ENCODE measurements around the gene MFSD1.

The MFSD1 gene

DNA sequence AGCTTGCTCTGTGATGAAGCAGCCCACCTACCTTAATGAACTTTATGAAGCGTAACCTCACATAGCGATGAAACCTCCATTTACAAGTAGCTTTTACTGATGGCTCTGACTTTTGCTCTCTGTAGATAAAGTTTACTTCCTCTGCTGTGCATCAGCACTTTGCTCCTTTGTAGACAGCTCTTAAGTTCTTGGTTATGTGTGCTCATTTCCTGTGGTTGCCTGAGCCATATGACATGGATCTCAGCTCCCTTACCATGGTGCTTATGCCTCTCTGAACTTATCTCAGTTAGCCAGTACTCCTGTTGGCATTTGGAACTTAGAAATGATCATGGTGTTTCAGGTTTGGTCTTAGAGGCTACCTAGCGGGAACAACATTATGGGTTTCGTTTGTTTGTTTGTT, 7.8 kb downstream of the MFSD1 start:
- no peak for DNase-seq (ENCODE audit: low read depth, low spot score)

DNA sequence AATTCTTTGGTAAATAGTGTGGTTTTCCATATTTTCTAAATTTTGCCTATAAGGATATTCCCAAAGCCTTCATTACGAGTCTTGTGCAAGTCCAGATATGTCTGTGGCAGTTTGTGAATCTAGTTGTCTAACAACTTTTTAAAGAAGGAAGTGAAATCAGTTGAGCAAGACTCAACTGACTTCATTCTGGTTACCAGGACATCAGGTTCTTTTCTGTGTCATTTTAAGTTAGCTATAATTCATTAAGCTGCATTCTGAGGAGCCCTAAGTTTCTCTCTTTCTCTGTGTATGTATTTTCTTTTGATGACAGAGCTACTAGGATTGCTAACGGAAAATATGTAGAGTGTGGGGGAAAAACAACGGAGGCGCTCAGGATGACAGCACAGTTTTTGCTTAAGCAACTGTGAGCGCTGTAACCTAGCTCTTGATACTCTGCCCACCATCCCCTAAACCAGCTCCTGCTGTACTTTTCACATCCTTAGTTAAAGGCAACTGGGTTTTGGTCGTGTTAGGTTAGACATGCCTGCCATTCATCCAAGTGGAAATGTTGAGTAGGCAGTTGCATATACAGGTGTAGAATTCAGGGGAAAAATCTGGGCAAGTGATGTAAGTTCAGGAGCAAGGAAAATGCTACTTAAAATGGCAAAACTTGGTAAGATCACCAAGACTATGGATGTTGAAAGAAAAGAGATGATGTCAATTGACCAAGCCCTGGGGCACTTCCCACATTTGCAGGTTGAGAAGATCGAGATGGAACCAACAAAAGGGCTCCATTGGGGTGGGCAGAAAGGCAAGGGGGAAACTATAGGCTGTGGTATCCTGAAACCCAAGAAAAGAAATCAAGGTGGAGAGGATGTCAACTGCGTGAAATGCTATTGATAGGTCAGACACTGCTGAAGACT, 9.2 kb downstream of the MFSD1 start:
- no peak for DNase-seq (ENCODE audit: low read depth, low spot score)

DNA sequence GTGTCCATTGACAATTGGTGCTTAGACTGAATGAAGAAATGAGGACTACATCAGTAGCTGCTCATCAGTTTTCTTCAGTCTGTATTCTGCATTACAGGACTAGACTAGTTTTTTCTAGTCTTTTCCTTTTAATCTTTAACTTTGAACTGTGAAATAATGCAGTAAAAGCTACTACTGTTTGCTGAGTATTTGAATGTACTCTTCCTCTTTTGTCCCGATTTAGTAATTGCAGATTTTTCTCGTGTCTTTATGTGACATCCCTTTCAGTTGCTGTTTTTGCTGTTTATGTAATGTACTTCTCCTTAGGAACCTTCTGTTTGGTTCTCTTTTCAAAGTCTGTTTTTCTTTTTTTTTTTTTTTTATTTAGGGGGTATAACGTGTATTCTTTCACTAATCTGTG, 17.4 kb downstream of the MFSD1 start:
- DNase-seq (ENCODE audit: low read depth, low spot score): no peak

DNA sequence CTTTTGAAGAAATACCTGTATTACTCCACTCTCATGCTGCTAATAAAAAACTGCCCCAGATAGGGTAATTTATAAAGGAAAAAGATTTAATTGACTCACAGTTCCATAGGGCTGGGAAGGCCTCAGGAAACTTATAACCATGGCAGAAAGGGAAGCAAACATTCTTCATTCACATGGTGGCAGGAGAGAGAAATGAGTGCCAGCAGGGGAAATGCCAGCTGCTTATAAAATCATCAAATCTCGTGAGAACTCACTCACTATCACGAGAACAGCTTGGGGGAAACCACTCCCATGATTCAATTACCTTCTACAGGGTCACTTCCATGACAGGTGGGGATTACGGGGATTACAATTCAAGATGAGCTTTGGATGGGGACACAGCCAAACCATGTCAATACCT, 18.7 kb downstream of the MFSD1 start:
- no peak for DNase-seq (ENCODE audit: low read depth, low spot score)

DNA sequence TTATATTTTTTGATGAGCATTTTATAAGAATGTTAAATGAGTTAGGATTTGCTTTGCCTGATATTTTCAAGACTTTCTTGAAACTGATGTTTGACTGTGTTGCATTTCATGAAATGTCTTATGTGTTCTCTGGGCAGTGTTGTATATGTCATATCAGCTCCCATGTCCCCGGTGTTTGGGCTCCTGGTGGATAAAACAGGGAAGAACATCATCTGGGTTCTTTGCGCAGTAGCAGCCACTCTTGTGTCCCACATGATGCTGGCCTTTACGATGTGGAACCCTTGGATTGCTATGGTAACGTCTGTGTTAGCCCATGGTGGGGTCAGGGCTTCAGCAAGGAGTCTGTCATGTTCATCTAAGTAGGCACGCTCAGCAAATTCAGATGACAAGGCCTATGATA, 20.0 kb downstream of the MFSD1 start:
- DNase-seq (ENCODE audit: low read depth, low spot score): no peak

DNA sequence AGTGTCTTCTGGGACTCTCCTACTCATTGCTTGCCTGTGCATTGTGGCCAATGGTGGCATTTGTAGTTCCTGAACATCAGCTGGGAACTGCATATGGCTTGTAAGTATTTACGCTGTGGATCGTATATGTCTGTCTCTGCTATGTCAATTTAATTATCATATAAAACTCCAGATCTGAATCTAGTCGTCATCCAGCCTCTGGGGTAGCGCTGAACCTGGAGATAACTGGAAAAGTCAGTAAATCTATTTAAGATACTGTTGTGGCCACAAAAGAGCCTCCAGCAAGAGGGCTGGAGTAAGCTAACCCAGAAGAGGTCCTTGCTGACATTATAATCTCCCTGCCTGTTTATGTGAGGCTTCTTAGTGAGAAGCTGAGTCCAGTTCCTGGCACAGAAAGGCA, 21.6 kb downstream of the MFSD1 start:
- no peak for DNase-seq (ENCODE audit: low read depth, low spot score)

DNA sequence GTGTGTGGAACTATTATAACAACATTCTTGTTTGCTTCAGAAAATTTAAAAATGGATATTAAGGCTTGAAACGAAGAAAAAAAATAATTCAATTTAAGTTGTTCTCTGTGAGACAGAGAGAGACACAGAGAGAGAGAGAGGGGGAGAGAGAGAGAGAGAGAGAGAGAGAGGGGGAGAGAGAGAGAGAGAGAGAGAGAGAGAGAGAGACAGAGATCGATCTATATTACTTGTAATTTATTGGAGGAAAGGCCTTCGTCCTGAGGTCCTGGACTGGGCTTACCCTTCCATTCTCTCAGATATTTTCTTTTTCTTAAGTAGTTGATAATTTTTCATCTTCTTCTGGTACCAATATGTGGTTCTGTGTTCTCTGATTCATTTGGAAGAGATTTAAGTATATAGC, 25.9 kb downstream of the MFSD1 start:
- DNase-seq (ENCODE audit: low read depth, low spot score): no peak

DNA sequence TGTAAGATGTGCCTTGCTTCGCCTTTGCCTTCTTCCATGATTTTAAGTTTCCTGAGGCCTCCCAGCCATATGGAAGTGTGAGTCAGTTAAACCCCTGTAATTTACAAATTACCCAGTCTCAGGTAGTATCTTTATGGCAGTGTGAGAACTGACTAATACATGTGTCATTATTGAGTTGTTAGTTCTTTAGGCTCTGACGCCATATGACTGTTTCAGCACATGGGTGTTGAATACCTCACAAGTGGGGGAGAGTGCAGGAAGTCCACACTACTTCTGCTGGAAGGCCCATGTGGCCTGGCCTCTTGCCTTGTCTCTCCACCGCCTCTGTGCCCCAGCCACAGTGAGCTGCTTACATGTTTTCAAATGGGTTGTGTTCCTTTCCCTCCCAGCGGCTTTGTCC, 28.5 kb downstream of the MFSD1 start:
- no peak for DNase-seq (ENCODE audit: low read depth, low spot score)

DNA sequence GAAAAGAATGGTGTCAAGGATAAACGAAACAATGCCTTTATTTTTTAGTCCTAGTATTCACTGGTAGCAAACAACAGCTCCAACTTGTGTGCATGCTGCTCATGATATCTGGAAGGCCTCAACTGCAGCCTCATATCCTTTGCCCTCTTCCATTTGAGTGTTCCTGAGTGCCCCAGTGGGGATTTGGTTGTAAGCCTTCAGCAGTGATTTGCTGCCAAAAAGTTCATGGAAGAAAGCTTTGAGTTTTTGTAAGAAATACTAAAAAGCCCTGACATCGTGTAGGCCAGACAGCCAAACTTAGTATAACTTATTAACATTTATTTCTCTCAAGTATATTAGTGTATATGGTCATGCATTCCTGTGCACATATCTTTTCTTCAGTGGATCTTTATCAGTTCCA, 30.0 kb downstream of the MFSD1 start:
- DNase-seq (ENCODE audit: low read depth, low spot score): no peak

DNA sequence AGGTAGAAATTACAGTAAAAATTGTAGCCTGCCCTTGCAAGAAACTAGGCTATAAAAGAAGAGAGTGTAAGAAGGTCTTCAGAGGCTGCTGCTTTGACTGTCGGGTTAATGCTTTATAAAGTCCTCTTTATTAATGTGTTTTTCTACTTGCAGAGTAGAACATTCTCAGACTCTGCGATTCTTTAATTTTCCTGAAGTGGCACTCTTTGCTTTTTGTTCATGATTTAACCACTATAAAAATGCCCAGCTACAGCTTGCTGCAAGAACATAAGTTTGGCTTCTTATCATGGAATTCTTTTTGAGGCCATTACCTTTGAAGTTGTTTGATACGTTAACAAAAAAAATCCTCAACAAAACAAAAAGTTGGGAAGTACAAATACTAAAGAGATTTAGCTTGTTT, 33.8 kb downstream of the MFSD1 start:
- no peak for DNase-seq (ENCODE audit: low read depth, low spot score)

DNA sequence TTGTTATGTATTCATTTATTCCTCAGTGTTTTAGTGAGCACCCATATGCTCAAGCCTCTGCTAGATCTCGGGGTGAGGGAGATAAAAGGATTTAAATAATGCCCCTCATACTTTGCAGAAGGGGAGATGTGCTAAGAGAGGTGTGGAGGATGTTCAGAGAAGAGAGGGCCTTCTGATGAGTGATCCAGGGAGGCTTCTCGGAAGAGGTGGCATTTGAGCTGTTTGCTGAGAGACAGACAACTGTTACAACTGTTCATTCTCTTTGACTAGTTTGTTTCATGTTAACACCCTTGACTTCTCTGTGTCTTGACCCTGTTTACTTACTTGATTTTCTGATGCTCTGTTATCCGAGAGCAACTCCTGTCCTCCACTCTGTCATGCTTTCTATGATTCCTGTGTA, 34.5 kb downstream of the MFSD1 start:
- DNase-seq (ENCODE audit: low read depth, low spot score): no peak

DNA sequence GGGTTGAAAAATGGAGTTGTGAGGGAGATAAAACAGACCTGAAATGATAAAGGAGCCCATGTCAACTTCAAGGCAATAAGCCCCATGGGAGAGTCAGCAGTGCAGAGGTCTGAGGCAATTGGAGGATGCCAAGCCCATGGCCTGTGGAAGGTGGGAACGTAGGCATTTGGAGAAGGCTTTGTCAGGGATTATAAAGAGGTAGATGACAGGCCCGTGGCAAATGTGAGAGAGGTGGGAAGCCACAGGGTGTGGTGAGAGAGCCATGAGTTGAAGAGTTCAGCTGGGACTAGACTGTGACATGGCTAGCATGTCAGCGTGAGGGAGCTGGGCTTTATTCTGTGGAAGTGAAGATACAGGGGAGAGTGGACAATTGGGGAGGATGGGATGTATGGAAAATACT, 35.4 kb downstream of the MFSD1 start:
- DNase-seq (ENCODE audit: low read depth, low spot score): no peak

DNA sequence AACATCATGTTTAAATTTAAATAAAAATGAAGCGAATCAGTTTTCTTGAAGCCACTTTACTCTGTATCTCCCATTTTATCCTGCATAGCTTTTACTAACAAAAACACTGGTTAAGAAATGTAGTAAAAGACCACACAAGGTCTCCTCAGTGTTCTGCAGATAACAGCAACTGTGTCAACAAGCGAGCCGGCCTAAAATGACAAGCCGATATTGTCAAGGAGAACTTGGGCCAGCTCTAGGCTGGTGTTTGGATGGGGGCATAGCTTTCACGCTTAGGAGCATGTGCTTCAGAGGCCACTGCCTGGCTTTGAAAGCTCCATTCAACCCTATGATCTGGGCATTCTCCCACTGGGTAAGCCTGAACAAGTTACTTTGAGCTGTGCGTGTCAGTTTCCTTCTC, 38.1 kb downstream of the MFSD1 start:
- DNase-seq (ENCODE audit: low read depth, low spot score): no peak

DNA sequence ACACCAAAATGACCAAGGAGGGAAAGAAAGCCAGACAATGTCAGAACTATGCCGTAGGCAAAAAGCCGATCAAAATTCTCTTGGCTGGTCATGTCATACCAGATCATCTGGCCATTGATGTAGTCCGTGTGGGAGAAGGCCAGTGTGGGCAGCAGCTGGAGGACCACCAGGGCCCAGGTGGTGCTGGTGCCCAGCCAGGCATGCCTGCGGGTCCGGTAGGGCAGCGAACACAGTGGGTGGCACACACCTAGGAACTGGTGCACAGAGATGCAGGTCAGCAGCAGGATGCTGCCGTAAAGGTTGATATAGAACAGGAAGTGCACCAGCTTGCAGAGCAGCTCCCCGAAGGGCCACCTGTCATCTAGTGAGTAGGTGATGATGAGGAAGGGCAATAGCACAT, 39.5 kb downstream of the MFSD1 start:
- DNase-seq (ENCODE audit: low read depth, low spot score): no peak

DNA sequence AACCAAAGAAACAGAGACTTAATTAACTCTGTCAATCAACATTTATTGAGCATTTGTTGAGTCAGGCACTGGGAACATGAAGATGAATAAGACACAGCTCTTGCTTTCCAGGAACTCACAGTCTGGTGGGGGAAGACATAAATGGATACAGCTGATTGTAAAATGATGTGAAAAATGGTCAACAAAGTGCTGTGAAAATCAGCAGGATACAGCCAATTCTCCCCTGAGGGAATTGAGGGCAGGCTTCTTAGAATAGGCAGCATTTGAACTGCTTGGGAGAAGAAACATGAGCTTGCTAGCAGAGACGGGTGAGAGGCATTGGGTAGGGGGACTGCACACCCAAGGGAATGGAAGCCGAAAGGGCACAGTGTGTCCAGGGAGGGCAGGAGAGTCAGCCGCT, 41.1 kb downstream of the MFSD1 start:
- DNase-seq (ENCODE audit: low read depth, low spot score): no peak

DNA sequence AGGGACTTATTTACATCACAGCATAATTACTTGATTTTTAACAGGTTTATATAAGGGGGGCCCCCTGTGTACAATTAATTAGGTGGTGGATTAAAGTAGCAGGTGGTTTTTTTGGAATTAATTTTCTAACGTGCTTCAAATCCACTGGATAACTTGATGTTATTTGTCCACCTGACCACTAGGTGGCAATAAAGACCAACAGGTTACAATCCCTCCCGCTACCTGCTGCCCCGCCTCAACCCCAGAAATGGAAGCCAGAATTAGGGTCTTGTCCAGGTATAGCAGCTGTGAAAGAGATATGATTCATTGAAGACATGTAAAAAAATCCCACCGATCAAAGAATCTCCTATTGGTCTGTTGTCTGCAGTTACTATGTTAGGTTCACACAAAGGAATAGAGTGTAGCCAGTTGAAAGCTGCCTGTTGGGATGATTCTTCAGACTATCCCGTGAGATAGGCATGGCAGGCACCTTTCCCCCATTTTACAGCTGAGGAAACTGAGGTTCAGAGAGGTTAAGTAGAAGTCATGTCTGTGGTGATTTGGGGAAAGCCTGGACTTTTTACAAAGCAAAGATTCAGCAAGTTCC, 44.0 kb downstream of the MFSD1 start:
- DNase-seq (ENCODE audit: low read depth, low spot score): no peak

DNA sequence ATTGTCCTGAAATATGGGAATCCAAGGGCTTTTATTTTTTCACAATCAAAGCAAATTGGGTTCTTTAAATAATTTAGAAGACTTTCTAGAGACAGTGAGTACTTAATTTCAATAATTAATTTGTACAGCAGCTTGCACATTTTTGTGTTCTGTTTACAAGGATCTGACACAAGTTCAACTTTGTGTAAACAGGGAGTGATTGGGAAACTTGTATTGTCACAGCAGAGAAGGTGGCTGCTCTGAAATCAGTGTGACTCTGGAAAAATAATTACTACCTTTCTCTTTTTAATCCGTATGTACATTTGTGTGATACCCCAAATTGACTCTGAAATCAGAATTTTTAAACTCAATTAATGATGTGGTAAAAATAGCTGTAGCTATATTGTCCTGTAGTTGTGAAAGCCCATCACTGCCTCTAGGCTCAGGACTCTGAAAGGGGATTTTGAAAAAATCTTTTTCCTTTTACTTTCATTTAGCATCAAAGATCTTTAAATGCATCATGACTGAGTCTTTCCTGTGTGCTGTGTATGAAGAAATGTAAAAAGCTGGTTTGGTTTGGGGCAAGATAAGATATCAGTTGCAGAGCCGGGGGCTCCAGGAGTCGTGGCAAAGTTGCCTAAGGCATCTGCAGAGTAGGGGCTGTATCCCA, 45.1 kb downstream of the MFSD1 start:
- DNase-seq (ENCODE audit: low read depth, low spot score): no peak

DNA sequence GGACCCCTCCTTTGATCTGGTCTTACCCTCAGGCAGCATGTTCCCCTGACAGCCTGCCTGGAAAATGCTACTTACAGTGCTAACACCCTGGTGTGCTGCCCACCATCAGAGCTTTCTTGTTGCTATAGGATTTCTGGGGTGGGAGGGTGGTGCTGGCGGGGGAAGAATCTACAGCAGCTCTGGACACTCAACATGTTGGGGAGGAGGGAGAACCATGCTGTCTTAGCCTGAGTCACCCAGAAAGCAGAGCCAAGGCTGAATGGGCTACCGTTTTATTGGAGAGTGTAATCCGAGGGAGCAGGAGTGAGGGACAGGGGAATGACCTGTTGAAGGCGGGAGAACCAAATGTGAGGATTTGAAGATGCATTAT, 45.6 kb downstream of the MFSD1 start:
- no peak for DNase-seq (ENCODE audit: low read depth, low spot score)

DNA sequence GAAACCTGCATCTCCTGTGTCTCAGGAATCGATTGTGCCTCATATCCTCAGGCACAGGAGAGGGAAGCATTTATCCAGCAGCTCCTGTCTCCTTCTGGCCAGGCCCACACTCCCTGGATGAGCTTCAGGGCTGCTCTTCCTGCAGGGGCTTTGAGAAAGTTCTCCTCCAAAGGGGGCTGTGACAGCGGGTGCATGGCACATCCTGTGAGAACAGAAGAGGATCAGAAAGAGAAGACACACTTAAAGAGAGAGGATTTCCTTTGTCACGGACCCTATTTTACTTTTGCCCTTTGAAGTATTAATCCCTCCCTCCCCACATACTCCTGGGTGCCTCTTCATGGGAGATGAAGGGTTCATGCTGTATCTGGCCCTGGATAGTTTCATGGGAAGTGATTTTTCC, 46.0 kb downstream of the MFSD1 start:
- no peak for DNase-seq (ENCODE audit: low read depth, low spot score)

DNA sequence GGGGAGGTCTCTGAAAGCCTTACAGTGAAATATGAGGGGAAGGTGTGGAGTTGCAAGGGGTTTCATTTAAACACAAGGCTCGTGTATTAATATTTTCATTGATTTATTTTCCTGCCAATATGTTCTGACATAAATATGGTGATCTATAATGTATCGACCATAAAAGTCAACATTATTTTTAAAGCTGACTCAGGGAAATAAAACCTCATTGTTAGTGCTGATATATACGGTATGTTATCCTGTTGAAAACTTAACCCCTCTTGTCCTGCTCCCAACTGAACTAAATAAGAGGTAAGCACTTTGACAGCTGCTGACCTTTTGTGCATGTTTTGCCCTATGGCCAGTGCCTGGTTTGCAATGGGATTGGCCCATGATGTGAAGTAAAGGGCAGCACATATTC, 47.9 kb downstream of the MFSD1 start:
- no peak for DNase-seq (ENCODE audit: low read depth, low spot score)

DNA sequence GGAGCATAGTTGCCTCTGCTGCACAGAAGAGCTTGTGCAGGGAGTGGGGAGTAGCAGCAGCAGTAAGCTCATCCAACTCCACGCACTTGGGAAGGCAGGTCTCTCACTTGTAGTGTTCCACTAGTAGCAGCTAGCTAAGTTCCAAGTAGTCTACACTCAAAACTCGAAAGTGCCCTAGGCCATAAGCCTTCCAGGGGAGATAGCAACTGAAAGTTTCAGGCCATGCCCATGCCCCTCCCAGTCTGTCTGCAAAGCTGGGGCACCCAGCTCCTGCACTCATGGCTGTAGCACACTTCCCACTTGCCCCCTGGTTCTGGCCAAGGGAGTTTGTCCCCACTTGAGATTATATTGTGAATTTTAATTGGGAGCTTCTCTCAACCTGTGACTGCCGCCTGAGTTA, 57.5 kb downstream of the MFSD1 start:
- no peak for DNase-seq (ENCODE audit: low read depth, low spot score)

DNA sequence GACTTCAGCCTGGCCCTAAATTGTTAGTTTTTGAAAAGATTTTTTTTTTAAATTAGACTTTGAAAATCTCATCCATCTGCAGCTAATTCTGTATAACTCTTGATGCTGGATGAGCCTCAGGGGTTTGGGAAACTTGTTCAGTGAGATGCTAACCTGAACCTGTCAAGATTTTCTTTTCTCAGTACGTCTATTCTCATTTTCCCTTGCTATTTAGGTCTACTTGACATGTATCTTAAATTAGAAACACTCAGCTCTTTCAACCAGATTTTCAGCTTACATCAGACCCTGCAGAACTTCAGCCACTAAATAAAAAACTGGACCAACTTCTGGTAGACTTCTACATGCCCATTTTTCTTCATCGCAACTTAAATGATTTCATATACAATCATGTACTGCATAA, 61.4 kb downstream of the MFSD1 start:
- no peak for DNase-seq (ENCODE audit: low read depth, low spot score)

DNA sequence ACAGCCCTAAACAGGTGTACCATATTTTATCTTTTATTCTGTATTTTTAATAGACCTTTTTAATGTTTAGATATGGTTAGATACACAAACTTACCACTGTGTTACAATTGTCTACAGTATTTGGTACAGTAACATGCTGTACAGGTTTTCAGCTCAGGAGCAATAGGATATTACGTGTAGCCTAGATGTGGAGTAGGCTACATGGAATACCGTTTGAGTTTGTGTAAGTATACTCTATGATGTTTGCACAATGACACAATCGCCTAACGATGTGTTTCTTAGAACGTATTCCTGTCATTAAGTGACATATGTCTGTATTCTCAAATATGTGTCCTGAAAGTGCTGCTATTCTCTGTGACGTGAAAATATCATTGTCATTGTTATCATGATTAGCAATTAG, 62.6 kb downstream of the MFSD1 start:
- no peak for DNase-seq (ENCODE audit: low read depth, low spot score)

Data from smooth muscle cell of the brain vasculature (primary cell).